Measurements from ENCODE around the gene DPP3. TPM values are rescaled to one million over a fixed set of nuclear protein-coding genes. Genes with fewer than 3 reads are reported as not detected.

DPP3 gene
- total RNA-seq, 1 experiment from 2014 or later, result 86.7 TPM

- TF ChIP-seq, protein P1, sequence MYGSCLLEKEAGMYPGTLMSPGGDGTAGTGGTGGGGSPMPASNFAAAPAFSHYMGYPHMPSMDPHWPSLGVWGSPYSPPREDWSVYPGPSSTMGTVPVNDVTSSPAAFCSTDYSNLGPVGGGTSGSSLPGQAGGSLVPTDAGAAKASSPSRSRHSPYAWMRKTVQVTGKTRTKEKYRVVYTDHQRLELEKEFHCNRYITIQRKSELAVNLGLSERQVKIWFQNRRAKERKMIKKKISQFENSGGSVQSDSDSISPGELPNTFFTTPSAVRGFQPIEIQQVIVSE (CRISPR knock-in tag; IDR thresholded peaks at IDR 0.05; ENCODE audit: borderline replicate concordance), result no peak
- no peak for TF ChIP-seq SP1 (CRISPR knock-in tag; conservative IDR thresholded peaks at IDR 0.05)
- TF ChIP-seq SMAD4 (CRISPR knock-in tag; IDR thresholded peaks at IDR 0.05), result no peak
These were observed 25.4 kb upstream of the DPP3 start (continued) for GRCh38 chr11:66454828-66455227.

DNA sequence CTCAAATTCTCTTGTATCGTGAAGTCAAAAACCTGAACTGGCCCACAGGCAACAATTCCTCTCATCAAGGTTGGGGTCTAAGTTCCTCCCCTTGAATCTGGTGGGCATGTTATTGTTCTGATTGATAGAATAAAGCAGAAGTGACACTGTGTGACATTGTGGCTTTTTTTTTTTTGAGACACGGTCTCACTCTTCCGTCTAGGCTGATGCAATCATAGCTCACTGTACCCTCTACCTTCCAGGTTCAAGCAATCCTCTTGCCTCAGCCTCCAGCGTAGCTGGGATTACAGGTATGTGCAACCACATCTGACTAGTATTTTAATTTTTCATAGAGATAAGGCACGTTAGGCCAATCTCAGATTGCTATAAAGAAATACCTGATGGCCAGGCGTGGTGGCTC, 22.4 kb upstream of the DPP3 start:
- H3K36me3 Mint-ChIP-seq, result peaks cover 12% of the 10 kb centered on the region
- TF ChIP-seq, protein P2, sequence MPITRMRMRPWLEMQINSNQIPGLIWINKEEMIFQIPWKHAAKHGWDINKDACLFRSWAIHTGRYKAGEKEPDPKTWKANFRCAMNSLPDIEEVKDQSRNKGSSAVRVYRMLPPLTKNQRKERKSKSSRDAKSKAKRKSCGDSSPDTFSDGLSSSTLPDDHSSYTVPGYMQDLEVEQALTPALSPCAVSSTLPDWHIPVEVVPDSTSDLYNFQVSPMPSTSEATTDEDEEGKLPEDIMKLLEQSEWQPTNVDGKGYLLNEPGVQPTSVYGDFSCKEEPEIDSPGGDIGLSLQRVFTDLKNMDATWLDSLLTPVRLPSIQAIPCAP (CRISPR knock-in tag; IDR thresholded peaks at IDR 0.05), result no peak
- TF ChIP-seq ZNF671 (CRISPR knock-in tag; IDR thresholded peaks at IDR 0.05), result no peak
- TF ChIP-seq GABPB1 (CRISPR knock-in tag; IDR thresholded peaks at IDR 0.05), result peak; percentile 80
- H3K4me3 Mint-ChIP-seq, result no peak overlapping the region
- DNase-seq (ENCODE audit: low spot score) (no peak), ATAC-seq (no peak)
- H3K27me3 Mint-ChIP-seq (ENCODE audit: low read depth), result no peaks in the 10 kb centered on the region; the same call in 1 of the 2 replicates
- peaks cover 6% of the 10 kb centered on the region for H3K4me1 Mint-ChIP-seq
- peaks cover 14% of the 10 kb centered on the region for H3K9me3 Mint-ChIP-seq
- ChIA-PET CTCF (interaction anchor here (0.9 to 1.2 kb wide), 2 partner anchors 19 to 22 kb away, joined by 3 read pairs; partner anchors contain the start of genes DPP3 and MRPL11), POLR2A (interaction anchor here (0.6 to 0.7 kb wide), 2 partner anchors 12 to 19 kb away, joined by 3 to 7 read pairs; partner anchors contain the start of gene MRPL11)
- no peak overlapping the region for H3K27ac Mint-ChIP-seq

- Mint-ChIP-seq H3K27ac (no peak overlapping the region), H3K36me3 (peaks cover 18% of the 10 kb centered on the region), H3K27me3 (ENCODE audit: low read depth) (no peaks in the 10 kb centered on the region; the same call in 1 of the 2 replicates), H3K4me3 (no peak overlapping the region), H3K9me3 (peaks cover 23% of the 10 kb centered on the region), H3K4me1 (peaks cover 6% of the 10 kb centered on the region)
- CTCF ChIA-PET, result interaction anchor here (0.8 to 1.5 kb wide), 3 partner anchors 20 to 73 kb away, joined by 3 to 6 read pairs (median 5); partner anchors contain the start of gene MRPL11
- POLR2A ChIA-PET, result interaction anchor here (0.5 kb wide), 1 partner anchor 869 kb away, joined by 3 read pairs; no protein-coding TSS in a partner anchor
- ATAC-seq (no peak), DNase-seq (ENCODE audit: low spot score) (no peak)
- TF ChIP-seq MYBL2 (CRISPR knock-in tag; IDR thresholded peaks at IDR 0.05) (no peak), ZNF423 (CRISPR knock-in tag; IDR thresholded peaks at IDR 0.05) (no peak), TEAD4 (CRISPR knock-in tag; IDR thresholded peaks at IDR 0.05) (no peak), EMX1 (CRISPR knock-in tag; IDR thresholded peaks at IDR 0.05) (no peak), SMAD4 (CRISPR knock-in tag; IDR thresholded peaks at IDR 0.05) (no peak), HMGA2 (CRISPR knock-in tag; IDR thresholded peaks at IDR 0.05) (no peak), ZNF263 (CRISPR knock-in tag; IDR thresholded peaks at IDR 0.05; ENCODE audit: low read depth) (no peak), NFYB (CRISPR knock-in tag; conservative IDR thresholded peaks at IDR 0.05; ENCODE audit: low read depth) (no peak), ATF2 (CRISPR knock-in tag; IDR thresholded peaks at IDR 0.05; ENCODE audit: borderline replicate concordance, low read depth) (no peak), ZNF121 (CRISPR knock-in tag; IDR thresholded peaks at IDR 0.05) (no peak), NFE2L1 (CRISPR knock-in tag; IDR thresholded peaks at IDR 0.05) (no peak)
- TF ChIP-seq, protein P3, sequence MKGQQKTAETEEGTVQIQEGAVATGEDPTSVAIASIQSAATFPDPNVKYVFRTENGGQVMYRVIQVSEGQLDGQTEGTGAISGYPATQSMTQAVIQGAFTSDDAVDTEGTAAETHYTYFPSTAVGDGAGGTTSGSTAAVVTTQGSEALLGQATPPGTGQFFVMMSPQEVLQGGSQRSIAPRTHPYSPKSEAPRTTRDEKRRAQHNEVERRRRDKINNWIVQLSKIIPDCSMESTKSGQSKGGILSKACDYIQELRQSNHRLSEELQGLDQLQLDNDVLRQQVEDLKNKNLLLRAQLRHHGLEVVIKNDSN (CRISPR knock-in tag; IDR thresholded peaks at IDR 0.05), result no peak
- TF ChIP-seq, protein P2 (CRISPR knock-in tag; IDR thresholded peaks at IDR 0.05), result no peak
These were observed 21.0 kb upstream of the DPP3 start for GRCh38 chr11:66459138-66459778.

Data from WTC11 (cell line).